ENCODE results near the gene CDH1.
"Not testable (repeated sequence)": the region's sequence is repeated elsewhere in the genome, so short reads cannot be mapped to it uniquely, and the experiment has no call there.

CDH1 gene

GRCh38 chr16:68762996-68763756 is 26.1 kb downstream of the CDH1 start:
- DNase-seq: no peak

GRCh38 chr16:68764862-68765261 is 27.8 kb downstream of the CDH1 start:
- DNase-seq: no peak

DNA sequence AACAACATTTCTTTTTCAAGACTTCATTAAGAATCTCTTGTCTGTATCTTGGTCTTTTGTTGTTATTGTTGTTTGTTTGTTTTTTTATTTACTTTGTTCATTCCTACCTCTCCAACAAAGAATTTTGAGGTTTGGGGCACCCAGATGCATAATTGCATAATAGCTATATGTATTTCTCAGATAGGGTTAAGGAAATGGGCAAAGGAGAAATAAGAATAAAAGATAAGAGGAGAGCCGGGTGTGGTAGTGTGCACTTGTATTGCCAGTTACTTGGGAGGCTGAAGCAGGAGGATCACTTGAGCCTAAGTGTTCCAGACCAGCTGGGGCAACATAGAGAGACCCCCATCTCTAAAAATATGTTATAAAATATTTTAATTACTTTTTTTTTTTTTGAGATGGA is 30.5 kb downstream of the CDH1 start:
- DNase-seq: no peak

DNA sequence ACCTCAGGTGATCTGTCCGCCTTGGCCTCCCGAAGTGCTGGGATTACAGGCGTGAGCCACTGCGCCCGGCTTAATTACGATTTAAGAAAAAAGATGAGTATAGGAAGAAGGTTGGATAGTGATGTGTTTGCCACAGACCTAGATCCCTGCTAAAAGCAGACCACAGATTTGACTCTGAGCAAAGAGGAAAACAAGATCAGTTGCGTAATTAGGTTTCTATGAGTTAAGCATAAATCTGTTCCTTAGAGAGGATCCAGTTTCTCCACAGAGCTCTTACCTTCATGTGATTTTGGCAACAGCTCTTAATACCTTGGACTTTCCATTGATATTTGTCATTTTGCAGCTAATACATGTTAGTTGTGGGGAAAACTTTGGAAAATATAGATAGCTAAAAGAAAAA is 31.1 kb downstream of the CDH1 start:
- DNase-seq: no peak

- DNase-seq: no peak
Measured at GRCh38 chr16:68768771-68769170, 31.7 kb downstream of the CDH1 start.

DNA sequence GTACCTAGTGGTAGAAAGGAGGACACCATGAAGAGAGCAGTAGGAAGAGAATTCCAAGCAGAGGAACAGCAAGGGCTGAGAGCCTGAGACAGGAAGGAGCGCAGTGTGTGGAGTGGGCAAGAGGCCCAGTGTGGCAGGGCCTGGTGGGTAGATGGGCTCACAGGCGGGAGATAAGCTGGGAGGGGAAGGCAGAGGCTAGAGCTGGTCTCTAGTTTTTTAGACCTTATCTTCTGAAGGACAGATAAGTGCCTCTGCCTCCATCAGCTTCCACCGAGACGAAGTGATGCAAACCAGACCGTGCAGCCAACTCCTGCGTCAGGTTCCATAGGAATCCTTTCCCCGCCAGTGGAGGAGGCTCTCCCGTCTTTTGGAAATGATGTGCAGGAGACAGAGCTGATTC is 33.6 kb downstream of the CDH1 start:
- DNase-seq: no peak

GRCh38 chr16:68772030-68772681 is 35.1 kb downstream of the CDH1 start:
- no peak for DNase-seq

- DNase-seq: no peak
Measured at GRCh38 chr16:68772871-68773270, 35.8 kb downstream of the CDH1 start.

- DNase-seq: no peak
Measured at GRCh38 chr16:68774982-68775634, 38.0 kb downstream of the CDH1 start.

DNA sequence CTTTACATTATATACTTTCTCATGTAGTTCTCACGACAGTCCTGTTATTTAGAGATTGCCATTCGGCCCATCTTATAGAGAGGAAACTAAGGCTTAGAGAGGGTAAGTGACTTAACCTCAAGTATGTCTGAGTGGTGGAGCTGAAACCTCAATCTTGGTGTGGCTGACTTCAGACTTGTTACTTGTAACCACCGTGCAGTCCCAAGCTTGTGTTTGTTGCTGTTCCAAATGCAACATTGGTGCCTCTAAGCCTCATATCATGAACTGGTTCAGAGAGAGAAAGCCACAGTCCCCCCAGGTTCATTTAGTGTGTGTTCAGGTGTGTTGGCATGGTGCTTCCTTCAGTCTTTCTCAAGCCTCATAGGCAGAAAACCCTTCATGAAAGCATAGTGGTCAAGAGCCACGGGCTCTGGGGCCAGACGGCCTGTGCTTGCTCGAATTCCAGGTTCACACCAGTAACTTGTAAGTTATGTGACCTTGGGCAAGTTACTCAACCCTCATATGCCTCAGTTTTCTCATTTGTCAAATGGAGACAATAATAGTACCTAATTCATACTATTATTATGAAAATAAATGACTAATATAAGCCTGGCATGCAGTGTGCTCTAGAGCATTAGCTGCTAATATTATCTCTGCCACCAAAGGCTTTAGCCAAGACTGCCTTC is 39.9 kb downstream of the CDH1 start:
- no peak for DNase-seq

- DNase-seq: no peak
Measured at GRCh38 chr16:68778551-68779231, 41.6 kb downstream of the CDH1 start.

- DNase-seq: no peak
Measured at GRCh38 chr16:68779891-68780290, 42.8 kb downstream of the CDH1 start.

GRCh38 chr16:68781784-68782183 is 44.7 kb downstream of the CDH1 start:
- DNase-seq: no peak

DNA sequence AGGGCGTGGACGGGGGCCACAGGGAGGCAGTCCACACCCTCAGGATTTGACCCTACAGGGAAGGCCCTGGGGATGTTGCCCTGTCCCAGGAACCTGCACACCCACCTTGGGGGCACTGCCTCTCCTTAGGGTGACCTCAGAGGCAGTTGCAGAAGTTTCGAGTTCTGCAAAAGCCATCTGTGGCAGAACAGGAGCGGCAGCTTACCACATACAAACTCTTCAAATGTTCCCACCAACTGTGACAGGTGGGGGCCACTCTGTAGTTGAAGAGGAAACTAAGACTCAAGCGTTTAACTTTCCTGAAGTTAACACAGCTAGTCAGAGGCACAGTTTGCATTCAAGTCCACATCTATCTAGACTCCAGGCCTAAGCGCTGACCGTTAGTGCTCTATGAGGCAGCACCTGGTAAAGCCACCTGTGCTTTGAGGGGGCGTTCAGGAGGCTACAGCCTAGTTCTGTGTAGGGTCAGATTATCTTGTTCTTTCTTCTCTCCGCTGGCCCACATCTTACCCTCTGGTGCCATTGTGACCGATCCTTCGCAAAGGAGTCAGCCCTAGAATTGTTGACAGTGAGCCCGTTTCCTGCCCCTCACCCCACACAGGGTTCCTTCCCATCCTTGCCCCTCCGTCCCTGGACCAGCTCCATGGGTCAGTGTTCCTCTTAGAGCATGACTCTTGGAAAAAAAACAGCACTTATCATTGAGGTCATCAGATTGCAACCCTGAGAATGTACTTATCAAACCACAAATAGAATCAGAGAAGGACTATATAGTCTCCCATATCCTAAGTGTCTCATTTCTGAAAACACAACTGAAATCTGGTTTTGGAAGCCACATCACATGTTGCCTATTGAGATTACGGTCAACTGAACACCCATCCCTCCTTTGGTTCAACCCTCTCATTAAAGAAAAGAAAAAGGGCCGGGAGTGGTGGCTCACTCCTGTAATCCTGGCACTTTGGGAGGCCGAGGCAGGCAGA is 45.4 kb downstream of the CDH1 start:
- DNase-seq: no peak

DNA sequence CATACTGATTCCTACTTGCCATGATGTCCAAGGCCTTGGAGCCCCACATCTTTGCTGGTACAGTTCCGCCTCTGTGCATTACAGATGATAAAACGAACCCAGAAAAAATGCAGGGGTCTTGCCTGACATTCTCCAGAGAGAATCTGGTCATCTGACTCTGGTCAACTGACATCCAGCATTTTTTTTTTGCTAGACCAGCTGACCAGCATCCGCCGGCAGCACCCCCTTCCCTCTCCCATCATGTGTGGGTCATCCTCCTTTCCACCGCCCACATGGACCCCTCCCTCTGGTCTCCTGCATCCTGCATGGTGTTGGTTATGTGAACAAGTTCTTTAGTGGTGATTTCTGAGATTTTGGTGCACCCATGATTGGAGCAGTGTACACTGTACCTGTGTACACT is 47.1 kb downstream of the CDH1 start:
- DNase-seq: no peak

DNA sequence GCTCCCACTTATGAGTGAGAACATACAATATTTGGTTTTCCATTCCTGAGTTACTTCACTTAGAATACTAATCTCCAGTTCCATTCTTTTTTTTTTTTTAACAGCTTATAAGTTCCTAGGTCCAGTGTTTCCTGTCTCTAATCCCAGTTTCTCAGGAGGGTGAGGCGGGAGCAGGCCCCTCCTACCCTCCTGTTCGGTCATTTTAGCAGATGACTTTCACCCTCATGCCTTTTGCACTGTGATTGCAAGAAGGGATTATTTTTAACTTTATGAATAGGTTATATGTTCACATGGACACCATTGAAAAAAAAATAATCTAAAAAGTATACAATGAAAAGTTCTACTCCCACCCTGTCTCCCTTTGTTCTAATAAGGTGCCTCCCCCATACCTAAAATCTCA is 47.6 kb downstream of the CDH1 start:
- no peak for DNase-seq

GRCh38 chr16:68785715-68786114 is 48.6 kb downstream of the CDH1 start:
- no peak for DNase-seq

GRCh38 chr16:68786685-68787418 is 49.8 kb downstream of the CDH1 start:
- DNase-seq: no peak

DNA sequence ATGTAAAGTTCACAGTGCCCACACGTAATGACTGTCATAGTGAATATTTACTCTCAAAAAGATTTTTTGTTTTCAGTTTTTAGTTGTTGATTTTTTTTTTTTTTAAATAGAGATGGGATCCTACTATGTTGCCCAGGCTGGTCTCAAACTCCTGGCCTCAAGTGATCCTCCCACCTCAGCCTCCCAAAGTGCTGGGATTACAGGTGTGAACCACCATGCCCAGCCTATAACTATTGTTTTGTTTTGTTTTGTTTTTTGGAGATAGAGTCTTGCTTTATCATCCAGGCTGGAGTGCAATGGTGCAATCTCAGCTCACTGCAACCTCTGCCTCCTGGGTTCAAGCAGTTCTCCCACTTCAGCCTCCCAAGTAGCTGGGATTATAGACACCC is 50.3 kb downstream of the CDH1 start:
- not testable (repeated sequence) for DNase-seq

- no peak for DNase-seq
Measured at GRCh38 chr16:68790130-68790761, 53.2 kb downstream of the CDH1 start.

- DNase-seq: no peak
Measured at GRCh38 chr16:68790944-68791343, 53.9 kb downstream of the CDH1 start.
